Epithelial cell of proximal tubule (primary cell): ENCODE data around the gene HOXA1. TPM values are rescaled to one million over a fixed set of nuclear protein-coding genes. Genes with fewer than 3 reads are reported as not detected.

ENCODE experiments used
- DNase-seq: peaks from one replicate; pipeline ENCODE4 v3.0.0-alpha.2; 2011; ENCODE audit warnings: low read depth
- H3K4me3 ChIP-seq: 2 replicates; pipeline ENCODE4 v1.5.1; 2011; ENCODE audit warnings: low read depth, mild to moderate bottlenecking, low read length
- CTCF ChIP-seq: conservative IDR thresholded peaks from 2 replicates; pipeline ENCODE4 v1.5.1; 2012; ENCODE audit warnings: low read depth, mild to moderate bottlenecking, low read length
- total RNA-seq: library from RNA; depleted of rRNA; stranded (reverse); fragments of >200 nt; gene quantifications from 2 replicates; pipeline ENCODE4 v1.2.3, GENCODE V29; 2015

The HOXA1 gene
- total RNA-seq, 1 donor from 2014 or later, result 7.1 TPM

- H3K4me3 ChIP-seq, result peak overlapping the region; percentile 75
- TF ChIP-seq CTCF, result no peak
- DNase-seq, result no peak
Measured at GRCh38 chr7:27138472-27138871, 42.7 kb upstream of the HOXA1 start.

- no peak overlapping the region for H3K4me3 ChIP-seq
- no peak for TF ChIP-seq CTCF
- no peak for DNase-seq
Measured at GRCh38 chr7:27137640-27138315, 42.0 kb upstream of the HOXA1 start.

GRCh38 chr7:27134392-27134791 is 38.6 kb upstream of the HOXA1 start:
- DNase-seq, result no peak
- H3K4me3 ChIP-seq, result no peak overlapping the region
- TF ChIP-seq CTCF, result no peak

- H3K4me3 ChIP-seq, result peak overlapping the region; percentile 3
- peak; percentile 3 for TF ChIP-seq CTCF
- no peak for DNase-seq
Measured at GRCh38 chr7:27133409-27134231, 37.8 kb upstream of the HOXA1 start.

GRCh38 chr7:27132978-27133377 is 37.2 kb upstream of the HOXA1 start:
- no peak for TF ChIP-seq CTCF
- no peak for DNase-seq
- no peak overlapping the region for H3K4me3 ChIP-seq

- TF ChIP-seq CTCF, result no peak
- no peak for DNase-seq
- no peak overlapping the region for H3K4me3 ChIP-seq
Measured at GRCh38 chr7:27132214-27132613, 36.4 kb upstream of the HOXA1 start.

GRCh38 chr7:27131390-27131819 is 35.6 kb upstream of the HOXA1 start:
- TF ChIP-seq CTCF, result no peak
- H3K4me3 ChIP-seq, result peak overlapping the region; percentile 72
- no peak for DNase-seq
